Activated gamma-delta T cell (primary cell): ENCODE measurements around the gene SIPA1L2.

Source experiments
- DNase-seq: peaks from one replicate; lab custom pipeline; 2025; lab: John Stamatoyannopoulos, UW
- total RNA-seq, 2 donors: gene quantifications; one replicate each; lab custom pipeline; 2026; lab: John Stamatoyannopoulos, UW

The SIPA1L2 gene
- total RNA-seq: 15.2 to 27.3 reads per million in 2 donors

- peak; percentile 78 for DNase-seq
These were observed at the start of gene SIPA1L2 for GRCh38 chr1:232630047-232630893. Gene SIPA1L2, minus strand, starts transcription at chr1:232630133. Its CDS starts 114,794 bp downstream, at chr1:232515339.

GRCh38 chr1:232678185-232678886 is 48.4 kb upstream of the SIPA1L2 start:
- DNase-seq: no peak

GRCh38 chr1:232676307-232676706 is 46.4 kb upstream of the SIPA1L2 start:
- DNase-seq: no peak

- DNase-seq: no peak
These were observed 46.0 kb upstream of the SIPA1L2 start for GRCh38 chr1:232675898-232676297.

GRCh38 chr1:232675260-232675659 is 45.3 kb upstream of the SIPA1L2 start:
- no peak for DNase-seq

- DNase-seq: no peak
These were observed 43.3 kb upstream of the SIPA1L2 start for GRCh38 chr1:232673256-232673655.

- no peak for DNase-seq
These were observed 40.2 kb upstream of the SIPA1L2 start for GRCh38 chr1:232669981-232670747.

- DNase-seq: no peak
These were observed 37.8 kb upstream of the SIPA1L2 start for GRCh38 chr1:232667778-232668165.

GRCh38 chr1:232667094-232667777 is 37.3 kb upstream of the SIPA1L2 start:
- DNase-seq: no peak

- DNase-seq: no peak
These were observed 35.2 kb upstream of the SIPA1L2 start for GRCh38 chr1:232664844-232665777.

GRCh38 chr1:232662910-232663309 is 33.0 kb upstream of the SIPA1L2 start:
- DNase-seq: no peak

- DNase-seq: no peak
These were observed 28.5 kb upstream of the SIPA1L2 start for GRCh38 chr1:232658386-232658785.

- DNase-seq: no peak
These were observed 27.6 kb upstream of the SIPA1L2 start for GRCh38 chr1:232657426-232658005.

- DNase-seq: no peak
These were observed 25.8 kb upstream of the SIPA1L2 start for GRCh38 chr1:232655746-232656085.

GRCh38 chr1:232655028-232655745 is 25.3 kb upstream of the SIPA1L2 start:
- DNase-seq: no peak

- no peak for DNase-seq
These were observed 23.9 kb upstream of the SIPA1L2 start for GRCh38 chr1:232653789-232654188.

GRCh38 chr1:232650845-232651244 is 20.9 kb upstream of the SIPA1L2 start:
- no peak for DNase-seq

GRCh38 chr1:232650418-232650817 is 20.5 kb upstream of the SIPA1L2 start:
- DNase-seq: no peak

GRCh38 chr1:232648316-232648715 is 18.4 kb upstream of the SIPA1L2 start:
- no peak for DNase-seq

- DNase-seq: no peak
These were observed 14.3 kb upstream of the SIPA1L2 start for GRCh38 chr1:232644209-232644608.
